A673 (cell line): ENCODE data around the gene CNN2. TPM values are rescaled to one million over a fixed set of nuclear protein-coding genes. Genes with fewer than 3 reads are reported as not detected.

Experiments used
- BruUV-seq: library from RNA; stranded (reverse); fragments of 400-500 nt; replicated peaks from 2 replicates; lab custom pipeline; 2021; lab: Mats Ljungman, UMichigan
- CTCF ChIA-PET: fragments of 300-600 bp; sonication (Branson Sonifier 250); formaldehyde crosslinking; loops from one replicate; lab custom pipeline; 2022; ENCODE audit warnings: antibody characterized with exemption; lab: Charles Lee
- POLR2A ChIA-PET: fragments of 300-600 bp; sonication (Branson Sonifier 250); formaldehyde crosslinking; loops from one replicate; lab custom pipeline; 2022; ENCODE audit warnings: antibody characterized with exemption; ENCODE audit not compliant: low non-redundant PET; lab: Charles Lee
- DNase-seq: peaks from one replicate; pipeline ENCODE4 v3.0.0-alpha.2; 2015; ENCODE audit warnings: low spot score
- H3K27ac ChIP-seq: fragments of 200-600 bp; sonication (generic); 2 replicates; pipeline ENCODE4 v1.5.1; 2016; ENCODE audit warnings: mixed run types, low read depth, mild to moderate bottlenecking, mixed read lengths, antibody characterized with exemption, low read length; ENCODE audit not compliant: poor library complexity, severe bottlenecking
- H3K27me3 ChIP-seq: fragments of 200-600 bp; sonication (generic); replicated peaks from 2 replicates; pipeline ENCODE4 v1.6.1; 2017; ENCODE audit warnings: mixed run types, low read depth, mild to moderate bottlenecking, mixed read lengths, antibody characterized with exemption, low read length; ENCODE audit not compliant: insufficient read depth, poor library complexity
- H3K36me3 ChIP-seq: fragments of 200-600 bp; sonication (generic); 2 replicates; pipeline ENCODE4 v1.6.1; 2016; ENCODE audit warnings: mixed run types, mild to moderate bottlenecking, mixed read lengths, antibody characterized with exemption, low read length; ENCODE audit not compliant: insufficient read depth, poor library complexity, severe bottlenecking
- H3K4me1 ChIP-seq: fragments of 200-600 bp; sonication (generic); 2 replicates; pipeline ENCODE4 v1.6.1; 2017; ENCODE audit warnings: mixed run types, mild to moderate bottlenecking, mixed read lengths, antibody characterized with exemption, low read length; ENCODE audit not compliant: insufficient read depth, poor library complexity, severe bottlenecking
- H3K4me3 ChIP-seq: fragments of 200-600 bp; sonication (generic); 2 replicates; pipeline ENCODE4 v1.5.1; 2016; ENCODE audit warnings: low read depth, mixed run types, mild to moderate bottlenecking, mixed read lengths, low read length; ENCODE audit not compliant: poor library complexity, severe bottlenecking
- H3K9me3 ChIP-seq: fragments of 200-600 bp; sonication (generic); 2 replicates; pipeline ENCODE4 v1.6.1; 2016; ENCODE audit warnings: mixed run types, low read depth, mild to moderate bottlenecking, mixed read lengths, antibody characterized with exemption, low read length; ENCODE audit not compliant: poor library complexity, severe bottlenecking
- CTCF ChIP-seq: fragments of 300-800, 200-600 bp; sonication (generic); conservative IDR thresholded peaks from 2 replicates; pipeline ENCODE4 v1.5.1; 2017; ENCODE audit warnings: low read depth, mild to moderate bottlenecking, antibody characterized with exemption, low read length, moderate library complexity, mixed read lengths
- EZH2 ChIP-seq: fragments of 200-600 bp; sonication (generic); IDR thresholded peaks from 2 replicates; pipeline ENCODE4 v1.6.1; 2017; ENCODE audit warnings: borderline replicate concordance, low read depth, mild to moderate bottlenecking, mixed read lengths, antibody characterized with exemption, low read length; ENCODE audit not compliant: poor library complexity, severe bottlenecking
- intact Hi-C: fragments of 100-400 bp; cut with micrococcal nuclease; formaldehyde crosslinking; loops from one replicate; pipeline ENCODE4 v1.10.0; 2022; ENCODE audit not compliant: unreplicated experiment
- total RNA-seq: library from RNA; stranded (reverse); gene quantifications from 2 replicates; pipeline ENCODE4 v1.2.3, GENCODE V29; 2021

The CNN2 gene
- total RNA-seq, 1 experiment from 2014 or later, result 112 TPM

GRCh38 chr19:1039646-1040475, 13.5 kb downstream of the CNN2 start, which contains the start of gene ABCA7:
Gene ABCA7 (plus strand): TSS chr19:1040107. CDS start chr19:1041362, 1,255 bp downstream.
- POLR2A ChIA-PET, result interaction anchor here (0.5 to 1.2 kb wide), 2 partner anchors 10 to 14 kb away, joined by 4 to 8 read pairs; partner anchors contain the start of gene CNN2
- intact Hi-C loops, result no loop called here
- Histone ChIP-seq H3K4me1 (peaks cover 31% of the 10 kb centered on the region), H3K27ac (peak within 1 kb of the TSS; percentile 47), H3K9me3 (no peaks in the 10 kb centered on the region), H3K36me3 (peaks cover 11% of the 10 kb centered on the region), H3K4me3 (peak within 1 kb of the TSS; percentile 54), H3K27me3 (no peaks in the 10 kb centered on the region)
- peak; percentile 98 for DNase-seq
- BruUV-seq, result no TSS peak
- CTCF ChIA-PET, result interaction anchor here (0.7 kb wide), 1 partner anchor 31 kb away, joined by 5 read pairs; no protein-coding TSS in a partner anchor
- TF ChIP-seq CTCF (no peak), EZH2 (no peak)

- peaks cover 11% of the 10 kb centered on the region for H3K36me3 ChIP-seq
- peak overlapping the region; percentile 73 for H3K27ac ChIP-seq
- no TSS peak for BruUV-seq
- TF ChIP-seq CTCF (no peak), EZH2 (no peak)
- CTCF ChIA-PET, result interaction anchor here (0.5 kb wide), 1 partner anchor 153 kb away, joined by 3 read pairs; no protein-coding TSS in a partner anchor
- POLR2A ChIA-PET, result interaction anchor here (0.5 to 0.6 kb wide), 4 partner anchors 9 to 229 kb away, joined by 3 to 8 read pairs (median 4); no protein-coding TSS in a partner anchor
- no peaks in the 10 kb centered on the region for H3K27me3 ChIP-seq
- DNase-seq, result peak; percentile 99
- intact Hi-C loops, result no loop called here
- no peaks in the 10 kb centered on the region for H3K9me3 ChIP-seq
- peaks cover 31% of the 10 kb centered on the region for H3K4me1 ChIP-seq
- H3K4me3 ChIP-seq, result peak overlapping the region; percentile 54
Observed at GRCh38 chr19:1040476-1041271, 14.3 kb downstream of the CNN2 start.

- no TSS peak for BruUV-seq
- Histone ChIP-seq H3K4me3 (peak overlapping the region; percentile 54), H3K4me1 (peaks cover 31% of the 10 kb centered on the region), H3K27me3 (no peaks in the 10 kb centered on the region), H3K27ac (peak overlapping the region; percentile 73), H3K9me3 (no peaks in the 10 kb centered on the region), H3K36me3 (peaks cover 6% of the 10 kb centered on the region)
- no peak for TF ChIP-seq CTCF
- TF ChIP-seq EZH2, result no peak
- ChIA-PET POLR2A (interaction anchor here (0.6 kb wide), 2 partner anchors 10 to 12 kb away, joined by 3 to 4 read pairs; no protein-coding TSS in a partner anchor), CTCF (interaction anchor here (0.5 kb wide), 1 partner anchor 153 kb away, joined by 3 read pairs; no protein-coding TSS in a partner anchor)
- DNase-seq, result no peak
- intact Hi-C loops, result no loop called here
Observed at GRCh38 chr19:1041272-1041834, 14.9 kb downstream of the CNN2 start.
